Measurements from ENCODE around the gene GGA1. TPM values are rescaled to one million over a fixed set of nuclear protein-coding genes. Genes with fewer than 3 reads are reported as not detected.
A peak's percentile ranks its signal among the peaks of the same experiment; 100 is the strongest.

Gene GGA1
- total RNA-seq, 1 donor from 2014 or later = 75.8 TPM

- Mint-ChIP-seq H3K27ac (peak overlapping the region; percentile 40), H3K36me3 (ENCODE audit: low read depth) (peaks cover 23% of the 10 kb centered on the region), H3K27me3 (no peaks in the 10 kb centered on the region), H3K4me1 (peaks cover 32% of the 10 kb centered on the region), H3K9me3 (no peaks in the 10 kb centered on the region), H3K4me3 (peak overlapping the region; percentile 12)
- intact Hi-C loops (cut with micrococcal nuclease) = no loop called here
- DNase-seq = no peak
Measured at GRCh38 chr22:37662039-37662438, 53.4 kb downstream of the GGA1 start.

GRCh38 chr22:37663521-37664140 lies 55.0 kb downstream of the GGA1 start:
- Mint-ChIP-seq H3K4me1 (peaks cover 26% of the 10 kb centered on the region), H3K4me3 (no peak overlapping the region), H3K9me3 (no peaks in the 10 kb centered on the region), H3K27me3 (no peaks in the 10 kb centered on the region), H3K27ac (no peak overlapping the region), H3K36me3 (ENCODE audit: low read depth) (peaks cover 23% of the 10 kb centered on the region)
- intact Hi-C loops (cut with micrococcal nuclease) = no loop called here
- DNase-seq = no peak

DNA sequence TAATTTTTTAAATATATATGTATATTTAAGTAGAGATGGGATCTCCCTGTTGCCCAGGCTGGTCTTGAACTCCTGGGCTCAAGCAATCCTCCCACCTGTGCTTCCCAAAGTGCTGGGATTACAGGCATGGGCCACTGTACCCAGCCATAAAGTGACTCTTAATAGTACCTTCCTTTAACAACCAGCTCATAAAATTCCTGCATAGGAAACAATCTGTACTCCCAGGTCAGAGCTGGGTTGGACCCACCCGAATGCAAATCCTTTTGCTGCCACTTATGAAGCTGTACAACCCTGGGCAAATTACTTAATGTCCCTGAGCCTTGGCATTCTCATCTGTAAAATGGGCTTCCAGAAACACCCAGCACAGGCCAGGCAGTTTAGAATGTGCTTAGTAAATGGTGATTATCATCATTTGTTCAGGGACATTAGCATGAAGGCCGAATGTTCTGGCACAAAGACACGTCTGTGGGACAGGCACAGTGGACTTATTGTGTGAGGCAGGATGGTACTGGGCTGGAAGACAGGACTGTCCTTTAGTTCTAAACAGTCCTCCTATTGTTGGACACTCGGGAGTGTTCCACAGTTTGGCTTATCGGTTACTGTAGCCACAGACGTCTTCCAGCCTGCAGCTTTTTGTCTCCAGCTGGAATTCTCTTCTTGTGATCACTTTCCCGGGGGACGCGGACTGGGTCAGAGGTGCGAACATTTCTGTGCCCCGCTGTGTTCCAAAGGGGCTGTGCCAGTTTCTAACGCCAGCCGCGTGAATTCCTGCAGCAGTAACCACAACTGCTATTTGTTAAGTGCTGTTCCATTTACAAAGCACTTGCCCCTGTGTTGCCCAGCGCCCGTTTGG lies 55.8 kb downstream of the GGA1 start:
- H3K9me3 Mint-ChIP-seq = no peaks in the 10 kb centered on the region
- intact Hi-C loops (cut with micrococcal nuclease) = no loop called here
- no peak overlapping the region for H3K27ac Mint-ChIP-seq
- no peak for DNase-seq
- peaks cover 24% of the 10 kb centered on the region for H3K4me1 Mint-ChIP-seq
- H3K36me3 Mint-ChIP-seq (ENCODE audit: low read depth) = peaks cover 23% of the 10 kb centered on the region
- no peak overlapping the region for H3K4me3 Mint-ChIP-seq
- no peaks in the 10 kb centered on the region for H3K27me3 Mint-ChIP-seq

DNA sequence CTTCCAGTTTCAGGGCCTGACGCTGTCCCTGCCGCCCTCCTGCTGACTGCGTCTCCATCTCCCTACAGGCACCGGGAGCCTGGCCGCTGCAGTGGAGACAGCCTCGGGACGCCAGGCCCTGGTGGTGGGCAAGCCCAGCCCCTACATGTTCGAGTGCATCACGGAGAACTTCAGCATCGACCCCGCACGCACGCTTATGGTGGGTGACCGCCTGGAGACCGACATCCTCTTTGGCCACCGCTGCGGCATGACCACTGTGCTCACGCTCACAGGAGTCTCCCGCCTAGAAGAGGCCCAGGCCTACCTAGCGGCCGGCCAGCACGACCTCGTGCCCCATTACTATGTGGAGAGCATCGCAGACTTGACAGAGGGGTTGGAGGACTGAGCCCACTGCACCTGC lies 56.9 kb downstream of the GGA1 start:
- no peak overlapping the region for H3K4me3 Mint-ChIP-seq
- peaks cover 16% of the 10 kb centered on the region for H3K4me1 Mint-ChIP-seq

GRCh38 chr22:37669586-37669985 lies 61.0 kb downstream of the GGA1 start:
- H3K4me1 Mint-ChIP-seq = peaks cover 30% of the 10 kb centered on the region
- H3K27ac Mint-ChIP-seq = peak overlapping the region; percentile 58
- no peaks in the 10 kb centered on the region for H3K9me3 Mint-ChIP-seq
- no peak overlapping the region for H3K4me3 Mint-ChIP-seq
- H3K27me3 Mint-ChIP-seq = no peaks in the 10 kb centered on the region
- peaks cover 13% of the 10 kb centered on the region for H3K36me3 Mint-ChIP-seq (ENCODE audit: low read depth)
- no peak for DNase-seq
- intact Hi-C loops (cut with micrococcal nuclease) = no loop called here

More for the DNA sequence above, 56.9 kb downstream of the GGA1 start:
- Mint-ChIP-seq H3K27ac (no peak overlapping the region), H3K9me3 (no peaks in the 10 kb centered on the region), H3K27me3 (no peaks in the 10 kb centered on the region), H3K36me3 (ENCODE audit: low read depth) (peaks cover 21% of the 10 kb centered on the region)
- intact Hi-C loops (cut with micrococcal nuclease) = no loop called here
- DNase-seq = no peak

DNA sequence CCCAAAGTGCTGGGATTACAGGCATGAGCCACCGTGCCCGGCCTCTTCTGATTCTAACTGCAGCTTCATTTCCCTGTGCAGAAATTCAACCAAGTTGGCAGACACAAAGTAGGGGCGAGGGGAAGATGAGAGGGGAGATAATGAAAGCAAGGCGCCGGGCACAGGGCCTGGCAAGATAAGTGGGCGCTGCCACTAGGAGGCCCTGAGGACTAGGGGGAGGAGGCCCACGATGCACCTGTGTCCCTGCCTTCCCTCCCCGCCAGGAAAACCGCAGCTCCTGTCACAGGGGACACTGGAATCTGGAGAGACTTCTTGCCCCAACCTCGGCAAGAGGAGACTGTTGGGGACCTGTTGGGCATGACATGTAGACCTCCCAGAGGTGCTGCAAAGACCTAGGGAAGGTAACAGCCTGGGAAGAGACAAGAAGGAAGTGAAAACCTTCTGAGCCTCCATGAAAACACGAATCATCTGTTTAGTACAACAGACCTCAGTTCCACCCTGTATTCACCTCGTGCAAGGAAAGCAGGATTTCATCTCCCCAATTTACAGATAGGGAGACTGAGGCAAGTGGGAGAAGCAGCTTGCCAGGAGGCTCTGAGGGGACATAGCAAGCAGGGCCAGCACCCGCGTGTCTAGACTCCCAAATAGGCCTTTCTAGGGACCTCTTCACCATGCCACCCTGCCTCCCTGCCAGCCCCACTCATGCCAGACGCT lies 63.7 kb downstream of the GGA1 start:
- peak; percentile 67 for DNase-seq
- Mint-ChIP-seq H3K4me1 (peaks cover 47% of the 10 kb centered on the region), H3K36me3 (ENCODE audit: low read depth) (peaks cover 3% of the 10 kb centered on the region), H3K9me3 (no peaks in the 10 kb centered on the region), H3K27me3 (no peaks in the 10 kb centered on the region), H3K4me3 (peak overlapping the region; percentile 34), H3K27ac (peak overlapping the region; percentile 25)
- intact Hi-C loops (cut with micrococcal nuclease) = no loop called here

- Mint-ChIP-seq H3K9me3 (no peaks in the 10 kb centered on the region), H3K4me3 (peak overlapping the region; percentile 34), H3K27me3 (no peaks in the 10 kb centered on the region), H3K4me1 (peaks cover 50% of the 10 kb centered on the region), H3K36me3 (ENCODE audit: low read depth) (peaks cover 5% of the 10 kb centered on the region), H3K27ac (peak overlapping the region; percentile 25)
- intact Hi-C loops (cut with micrococcal nuclease) = no loop called here
- DNase-seq = peak; percentile 73
Measured at GRCh38 chr22:37672920-37673455, 64.4 kb downstream of the GGA1 start.

GRCh38 chr22:37674248-37674647 lies 65.6 kb downstream of the GGA1 start:
- Mint-ChIP-seq H3K4me1 (peaks cover 51% of the 10 kb centered on the region), H3K9me3 (no peaks in the 10 kb centered on the region), H3K36me3 (ENCODE audit: low read depth) (peaks cover 5% of the 10 kb centered on the region), H3K4me3 (peak overlapping the region; percentile 68), H3K27me3 (no peaks in the 10 kb centered on the region), H3K27ac (peak overlapping the region; percentile 76)
- no peak for DNase-seq
- intact Hi-C loops (cut with micrococcal nuclease) = no loop called here

GRCh38 chr22:37674951-37675929 lies 66.6 kb downstream of the GGA1 start, which contains the start of gene LGALS1:
LGALS1 (plus strand) TSS chr22:37675636; CDS start chr22:37675703, 67 bp downstream.
- Mint-ChIP-seq H3K27me3 (no peaks in the 10 kb centered on the region), H3K36me3 (ENCODE audit: low read depth) (peaks cover 9% of the 10 kb centered on the region), H3K9me3 (no peaks in the 10 kb centered on the region), H3K4me1 (peaks cover 54% of the 10 kb centered on the region), H3K4me3 (peak within 1 kb of the TSS; percentile 92), H3K27ac (peak within 1 kb of the TSS; percentile 97)
- intact Hi-C loops (cut with micrococcal nuclease) = loop anchor here (1.0 to 5.0 kb wide), 3 partner anchors 17 to 138 kb away; partner anchors contain the start of genes GCAT and PDXP
- peak; percentile 94 for DNase-seq

DNA sequence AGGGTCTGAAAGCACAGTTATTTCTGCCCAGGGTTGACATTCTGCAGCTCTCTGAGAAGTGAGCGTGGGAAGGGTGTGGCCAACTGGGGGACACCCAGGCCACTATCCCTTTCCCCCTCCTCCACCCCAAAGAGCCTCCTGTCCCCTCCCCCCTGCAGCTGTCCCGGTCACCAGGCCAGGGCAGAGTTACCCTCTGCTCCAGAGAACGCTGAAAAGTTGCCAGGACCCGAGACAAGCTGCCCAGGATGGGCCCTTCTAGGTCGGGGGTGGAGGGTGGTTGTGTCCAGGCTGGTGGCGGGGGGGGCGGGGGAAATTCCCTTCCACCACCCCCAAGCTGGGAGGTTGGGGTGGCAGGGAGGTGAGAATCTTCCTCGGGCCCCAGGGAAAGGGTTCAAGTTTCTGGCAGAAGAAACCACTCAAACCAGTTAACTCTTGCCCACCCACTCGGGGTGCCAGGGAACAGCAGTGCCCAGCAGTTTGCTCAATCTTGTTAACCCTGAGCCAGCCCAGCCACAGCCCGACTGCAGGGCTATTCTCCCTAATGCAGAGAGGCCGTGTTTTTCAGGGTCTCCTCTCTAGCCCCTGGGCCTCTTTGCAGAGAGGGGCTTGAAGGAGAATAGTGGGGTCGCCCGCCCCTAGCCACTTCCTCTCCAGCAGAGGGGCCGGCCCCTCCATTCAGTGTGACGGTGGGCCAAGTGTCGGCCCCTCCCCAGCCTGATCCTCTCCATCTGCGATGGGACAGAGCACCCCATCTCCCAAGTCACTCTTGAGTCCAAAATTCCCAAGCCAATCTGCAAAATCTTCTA lies 67.5 kb downstream of the GGA1 start:
- intact Hi-C loops (cut with micrococcal nuclease) = loop anchor here (1.0 to 5.0 kb wide), 3 partner anchors 18 to 139 kb away; partner anchors contain the start of genes GCAT and PDXP
- Mint-ChIP-seq H3K27ac (peak overlapping the region; percentile 97), H3K4me1 (peaks cover 53% of the 10 kb centered on the region), H3K27me3 (no peaks in the 10 kb centered on the region), H3K9me3 (no peaks in the 10 kb centered on the region), H3K36me3 (ENCODE audit: low read depth) (peaks cover 9% of the 10 kb centered on the region), H3K4me3 (peak overlapping the region; percentile 92)
- DNase-seq = peak; percentile 76

- H3K27ac Mint-ChIP-seq = peak overlapping the region; percentile 97
- H3K27me3 Mint-ChIP-seq = no peaks in the 10 kb centered on the region
- peaks cover 56% of the 10 kb centered on the region for H3K4me1 Mint-ChIP-seq
- peaks cover 9% of the 10 kb centered on the region for H3K36me3 Mint-ChIP-seq (ENCODE audit: low read depth)
- DNase-seq = peak; percentile 97
- intact Hi-C loops (cut with micrococcal nuclease) = loop anchor here (1.0 to 5.0 kb wide), 6 partner anchors 9 to 435 kb away; partner anchors contain the start of genes GCAT, GGA1 and NOL12
- no peaks in the 10 kb centered on the region for H3K9me3 Mint-ChIP-seq
- H3K4me3 Mint-ChIP-seq = peak overlapping the region; percentile 92
Measured at GRCh38 chr22:37676736-37677492, 68.3 kb downstream of the GGA1 start.
